HepG2 (cell line): Measurements from ENCODE around the gene CNNM2. TPM values are rescaled to one million over a fixed set of nuclear protein-coding genes. Genes with fewer than 3 reads are reported as not detected.

Source experiments
- CBX1 ChIP-seq: IDR thresholded peaks from one replicate; pipeline ENCODE4 v1.6.1; 2016; ENCODE audit warnings: antibody characterized with exemption, low read depth
- CEBPG ChIP-seq: IDR thresholded peaks from 2 replicates; pipeline ENCODE4 v1.6.1; 2016
- CREB3 ChIP-seq: sonication (generic); formaldehyde crosslinking; IDR thresholded peaks from 2 replicates; pipeline ENCODE4 v1.5.0; 2020; ENCODE audit warnings: missing genetic modification reagents
- FOXM1 ChIP-seq: sonication (generic); formaldehyde crosslinking; IDR thresholded peaks from 2 replicates; pipeline ENCODE4 v1.5.0; 2020; ENCODE audit warnings: missing genetic modification reagents
- IRF2 ChIP-seq: IDR thresholded peaks from 2 replicates; pipeline ENCODE4 v1.6.1; 2018; ENCODE audit warnings: missing genetic modification reagents, missing compliant biosample characterization
- PRPF4 ChIP-seq: fragments of 200-400 bp; formaldehyde crosslinking; IDR thresholded peaks from 2 replicates; pipeline ENCODE4 v1.6.1; 2016; ENCODE audit warnings: low read length, low read depth; ENCODE audit not compliant: poor library complexity, severe bottlenecking
- RAD21 ChIP-seq: fragments of 450-650 bp; formaldehyde crosslinking; IDR thresholded peaks from 2 replicates; pipeline ENCODE4 v1.5.0; 2020; ENCODE audit warnings: mild to moderate bottlenecking
- SMARCE1 ChIP-seq: fragments of 450-650 bp; IDR thresholded peaks from 2 replicates; pipeline ENCODE4 v1.6.1; 2017; ENCODE audit warnings: borderline replicate concordance
- TEAD2 ChIP-seq: sonication (generic); formaldehyde crosslinking; IDR thresholded peaks from 2 replicates; pipeline ENCODE4 v1.9.0; 2021; ENCODE audit warnings: missing genetic modification reagents
- TFE3 ChIP-seq: IDR thresholded peaks from 2 replicates; pipeline ENCODE4 v1.6.1; 2016
- ZFP36L2 ChIP-seq: sonication (generic); formaldehyde crosslinking; IDR thresholded peaks from 2 replicates; pipeline ENCODE4 v1.4.0; 2020; ENCODE audit warnings: missing genetic modification reagents
- ZFP37 ChIP-seq: sonication (generic); formaldehyde crosslinking; IDR thresholded peaks from 2 replicates; pipeline ENCODE4 v1.4.0; 2020; ENCODE audit warnings: missing genetic modification reagents, borderline replicate concordance
- ZMYM3 ChIP-seq: sonication (generic); formaldehyde crosslinking; IDR thresholded peaks from 2 replicates; pipeline ENCODE4 v1.5.1; 2020; ENCODE audit warnings: mild to moderate bottlenecking, missing genetic modification reagents
- ZNF142 ChIP-seq: sonication (generic); formaldehyde crosslinking; IDR thresholded peaks from 2 replicates; pipeline ENCODE4 v1.4.0; 2020; ENCODE audit warnings: missing genetic modification reagents
- ZNF446 ChIP-seq: sonication (generic); formaldehyde crosslinking; IDR thresholded peaks from 2 replicates; pipeline ENCODE4 v1.5.0; 2020; ENCODE audit warnings: mild to moderate bottlenecking, missing genetic modification reagents
- ZNF720 ChIP-seq: sonication (generic); formaldehyde crosslinking; IDR thresholded peaks from 2 replicates; pipeline ENCODE4 v1.4.0; 2020; ENCODE audit warnings: missing genetic modification reagents
- ZNF770 ChIP-seq: sonication (generic); formaldehyde crosslinking; IDR thresholded peaks from 2 replicates; pipeline ENCODE4 v1.5.0; 2020; ENCODE audit warnings: mild to moderate bottlenecking, missing genetic modification reagents
- ZSCAN29 ChIP-seq: sonication (generic); formaldehyde crosslinking; conservative IDR thresholded peaks from 2 replicates; pipeline ENCODE4 v1.4.0; 2020; ENCODE audit warnings: mild to moderate bottlenecking, missing genetic modification reagents
- ZSCAN31 ChIP-seq: sonication (generic); formaldehyde crosslinking; IDR thresholded peaks from 2 replicates; pipeline ENCODE4 v1.5.0; 2020; ENCODE audit warnings: low read depth, mild to moderate bottlenecking, missing genetic modification reagents
- polyA plus RNA-seq, 8 experiments: library from polyadenylated mRNA; depleted of rRNA in 3 of 8; stranded (reverse) in 7 of 8; unstranded in 1 of 8; fragments of >200 nt; fragmentation: Illumina TruSeq in 4 of 8; extraction: Trizol in 4 of 8; gene quantifications; 2 replicates each; pipeline versions ENCODE4 v1.2.1 to v1.2.3, GENCODE V29; 2011 to 2016; ENCODE audit warnings: low read depth in 4 of 8, missing spikeins in 1 of 8, mixed read lengths in 1 of 8; ENCODE audit not compliant: insufficient read depth in 1 of 8
- total RNA-seq, 5 experiments: library from RNA; depleted of rRNA; stranded (reverse); fragments of >200 nt; fragmentation: Illumina TruSeq; extraction: Trizol; gene quantifications; 2 replicates each; pipeline ENCODE4 v1.2.3, GENCODE V29; 2016; ENCODE audit warnings: low read depth in 1 of 5

The CNNM2 gene
- total and polyA plus RNA-seq, 2 of the 13 experiments (the other 11 are each of a cell fraction or from before 2014, with no cell fraction given): 7.1 to 9.0 TPM

GRCh38 chr10:102869258-102870198 is 48.6 kb upstream of the CNNM2 start, which contains the start of gene AS3MT (continued):
- TF ChIP-seq ZNF720: no peak
- TF ChIP-seq TEAD2 (CRISPR knock-in tag): 0 out of 2 replicates have a peak, but pooled peaks have one; percentile 52
- 0 out of 2 replicates have a peak, but pooled peaks have one; percentile 13 for TF ChIP-seq IRF2
- TF ChIP-seq SMARCE1: no peak
- peak; percentile 67 for TF ChIP-seq CBX1
- TF ChIP-seq ZFP36L2 (CRISPR knock-in tag): no peak
- no peak for TF ChIP-seq CREB3 (CRISPR knock-in tag)
- 0 out of 2 replicates have a peak, but pooled peaks have one; percentile 28 for TF ChIP-seq ZSCAN31 (CRISPR knock-in tag)
- TF ChIP-seq ZNF446 (CRISPR knock-in tag): 0 out of 2 replicates have a peak, but pooled peaks have one; percentile 57
- TF ChIP-seq CEBPG (CRISPR knock-in tag): no peak
- no peak for TF ChIP-seq PRPF4
- no peak; the same call in 1 of the 2 replicates for TF ChIP-seq ZFP37
- TF ChIP-seq ZNF142: peak; percentile 45; the same call in 1 of the 2 replicates
- TF ChIP-seq ZNF770: no peak
- 0 out of 2 replicates have a peak, but pooled peaks have one; percentile 17 for TF ChIP-seq ZMYM3
- TF ChIP-seq TFE3 (CRISPR knock-in tag): no peak
- TF ChIP-seq RAD21 (CRISPR knock-in tag): 0 out of 2 replicates have a peak, but pooled peaks have one; percentile 18
- peak; percentile 5; the same call in 1 of the 2 replicates for TF ChIP-seq ZSCAN29 (CRISPR knock-in tag)
- TF ChIP-seq FOXM1 (CRISPR knock-in tag): no peak
